Fibroblast of skin of abdomen (primary cell): ENCODE results near the gene TTC7B.
A peak's percentile ranks its signal among the peaks of the same experiment; 100 is the strongest.

ENCODE experiments used
- DNase-seq: peaks from one replicate; pipeline ENCODE4 v3.0.0-alpha.2; 2013

The TTC7B gene

DNA sequence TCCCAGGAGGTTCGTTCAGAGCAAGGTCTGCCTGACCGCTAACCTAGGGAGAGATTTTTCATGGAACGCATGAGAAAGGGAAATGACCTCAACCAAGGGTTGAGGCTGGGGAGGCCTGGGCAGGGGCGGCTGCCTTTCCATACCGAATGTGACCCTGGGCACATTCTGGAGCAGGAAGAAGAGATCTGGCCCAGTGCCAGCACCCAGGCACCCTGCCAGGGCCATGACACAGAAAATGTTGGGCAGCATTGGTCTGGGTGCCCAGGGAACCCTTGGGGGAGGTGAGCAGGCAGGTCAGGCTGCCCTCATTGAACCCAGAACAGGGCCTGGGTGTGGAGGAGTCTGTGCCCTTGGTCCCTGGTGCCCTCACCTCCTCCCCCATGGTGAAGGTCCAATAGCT, 312.6 kb downstream of the TTC7B start:
- DNase-seq, result no peak

GRCh38 chr14:90502760-90503159, 313.5 kb downstream of the TTC7B start:
- DNase-seq, result no peak

DNA sequence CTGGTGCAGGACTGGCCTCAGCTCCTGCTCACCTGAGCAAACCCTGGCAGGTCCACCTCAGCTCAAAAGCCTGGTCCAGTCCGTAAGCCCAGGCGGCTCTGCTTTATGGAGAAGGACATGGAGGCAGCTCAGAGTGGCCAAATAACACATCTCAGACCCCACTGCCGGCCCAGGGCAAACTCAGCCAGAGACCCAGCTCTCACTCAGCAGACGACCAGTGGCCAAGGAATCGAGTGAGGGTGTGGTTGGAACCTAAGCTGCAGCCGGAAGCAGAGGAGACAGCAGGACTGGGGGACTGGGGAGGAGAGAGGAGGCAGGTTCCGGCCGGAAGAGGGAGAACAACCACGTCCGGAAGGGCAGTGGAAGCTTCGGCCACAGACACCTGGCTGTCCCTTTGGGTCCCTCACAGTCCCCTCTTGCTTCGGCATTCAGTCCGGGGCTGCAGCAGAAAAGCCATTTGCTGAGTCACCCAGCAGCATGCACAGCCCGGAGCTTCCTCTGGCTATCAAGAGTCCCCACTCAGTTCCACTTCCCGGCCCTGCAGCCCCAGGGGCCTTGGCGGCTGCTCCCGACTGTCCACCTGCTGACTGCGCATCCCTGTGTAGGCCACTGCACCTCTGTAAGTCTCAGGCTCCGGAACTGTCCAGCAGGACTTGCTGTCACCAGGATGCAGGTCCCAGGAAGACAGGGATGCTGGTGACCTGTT, 315.4 kb downstream of the TTC7B start:
- no peak for DNase-seq

DNA sequence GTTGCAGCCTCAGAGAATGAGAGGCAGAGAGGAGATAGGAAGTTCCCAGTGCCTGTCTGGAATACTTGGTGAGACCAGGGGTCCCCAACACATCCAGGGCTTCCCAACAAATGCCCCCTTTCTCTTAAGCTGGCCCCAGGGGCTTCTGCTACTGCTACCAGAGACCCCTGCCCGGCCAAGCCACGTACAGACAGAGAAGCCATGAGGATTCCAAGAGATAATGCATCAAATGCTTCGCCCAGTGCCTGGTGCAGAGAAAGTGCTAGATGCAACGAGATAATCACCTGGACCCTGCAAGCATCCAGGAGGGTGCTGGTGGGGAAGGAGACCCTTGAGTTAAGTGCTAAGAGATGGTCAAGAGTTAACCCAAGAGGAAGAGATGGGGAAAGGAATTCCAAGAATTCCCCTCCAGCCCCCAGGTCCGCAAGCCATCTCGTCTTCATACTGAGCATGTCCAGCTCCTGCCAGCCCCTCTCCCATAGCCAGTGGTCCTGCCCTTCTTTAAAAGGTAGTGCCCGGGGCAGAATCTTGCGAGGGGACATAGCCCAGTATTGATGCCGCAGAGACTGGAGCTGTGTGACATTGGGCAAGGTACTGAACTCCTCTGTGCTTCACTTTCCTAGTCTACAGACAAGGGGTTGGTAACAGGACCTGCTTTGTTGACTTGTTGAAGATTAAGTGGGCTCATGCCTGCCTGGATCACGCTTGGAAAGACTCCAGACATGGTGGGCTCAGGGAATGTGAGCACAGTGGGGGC, 316.1 kb downstream of the TTC7B start:
- DNase-seq, result no peak

DNA sequence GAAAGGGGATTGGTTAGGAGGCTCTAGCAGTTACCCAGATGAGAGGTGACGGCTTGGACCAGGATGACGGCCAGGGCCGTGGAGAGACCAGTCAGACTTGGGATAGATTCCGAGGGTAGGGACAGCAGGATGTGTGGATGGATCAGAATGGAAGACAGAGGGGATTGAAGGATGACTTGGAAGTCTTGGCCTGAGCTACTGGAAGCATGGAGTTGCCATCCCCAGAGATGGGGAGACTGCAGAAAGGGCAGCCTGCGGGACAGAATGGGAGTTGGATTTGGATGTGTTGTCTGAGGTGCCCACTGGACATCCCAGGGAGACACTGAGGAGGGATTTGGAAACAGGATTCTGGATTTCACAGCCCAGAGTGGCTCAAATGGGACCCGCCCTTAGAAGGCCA, 317.1 kb downstream of the TTC7B start:
- no peak for DNase-seq

DNA sequence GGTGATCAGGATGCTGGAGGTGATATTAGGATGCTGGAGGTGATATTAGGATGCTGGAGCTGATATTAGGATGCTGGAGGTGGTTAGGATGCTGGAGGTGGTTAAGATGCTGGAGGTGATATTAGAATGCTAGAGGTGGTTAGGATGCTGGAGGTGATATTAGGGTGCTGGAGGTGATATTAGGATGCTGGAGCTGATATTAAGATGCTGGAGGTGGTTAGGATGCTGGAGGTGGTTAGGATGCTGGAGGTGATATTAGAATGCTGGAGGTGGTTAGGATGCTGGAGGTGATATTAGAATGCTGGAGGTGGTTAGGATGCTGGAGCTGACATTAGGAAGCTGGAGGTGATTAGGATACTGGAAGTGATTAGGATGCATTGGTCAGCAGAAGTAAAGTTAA, 318.0 kb downstream of the TTC7B start:
- DNase-seq, result no peak

DNA sequence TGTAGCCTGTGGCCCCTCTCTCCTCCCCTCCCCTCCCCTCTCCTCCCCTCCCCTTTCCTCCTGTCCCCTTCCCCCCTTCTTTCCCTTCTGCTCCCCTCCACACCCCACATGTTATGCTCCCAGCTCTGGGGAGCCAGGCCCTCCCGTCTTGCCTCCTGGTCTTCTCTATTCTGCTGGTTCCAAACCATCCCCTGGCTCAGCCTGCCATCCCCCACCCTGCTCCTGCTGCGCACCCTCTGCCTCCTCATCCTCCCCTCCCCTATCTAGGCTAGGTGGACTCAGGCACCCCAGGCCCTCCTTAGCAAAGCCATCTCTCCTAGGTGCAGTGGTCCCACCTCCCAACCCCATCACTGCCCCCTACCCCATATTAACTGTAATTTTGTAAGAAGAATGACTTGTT, 319.9 kb downstream of the TTC7B start:
- DNase-seq, result no peak

DNA sequence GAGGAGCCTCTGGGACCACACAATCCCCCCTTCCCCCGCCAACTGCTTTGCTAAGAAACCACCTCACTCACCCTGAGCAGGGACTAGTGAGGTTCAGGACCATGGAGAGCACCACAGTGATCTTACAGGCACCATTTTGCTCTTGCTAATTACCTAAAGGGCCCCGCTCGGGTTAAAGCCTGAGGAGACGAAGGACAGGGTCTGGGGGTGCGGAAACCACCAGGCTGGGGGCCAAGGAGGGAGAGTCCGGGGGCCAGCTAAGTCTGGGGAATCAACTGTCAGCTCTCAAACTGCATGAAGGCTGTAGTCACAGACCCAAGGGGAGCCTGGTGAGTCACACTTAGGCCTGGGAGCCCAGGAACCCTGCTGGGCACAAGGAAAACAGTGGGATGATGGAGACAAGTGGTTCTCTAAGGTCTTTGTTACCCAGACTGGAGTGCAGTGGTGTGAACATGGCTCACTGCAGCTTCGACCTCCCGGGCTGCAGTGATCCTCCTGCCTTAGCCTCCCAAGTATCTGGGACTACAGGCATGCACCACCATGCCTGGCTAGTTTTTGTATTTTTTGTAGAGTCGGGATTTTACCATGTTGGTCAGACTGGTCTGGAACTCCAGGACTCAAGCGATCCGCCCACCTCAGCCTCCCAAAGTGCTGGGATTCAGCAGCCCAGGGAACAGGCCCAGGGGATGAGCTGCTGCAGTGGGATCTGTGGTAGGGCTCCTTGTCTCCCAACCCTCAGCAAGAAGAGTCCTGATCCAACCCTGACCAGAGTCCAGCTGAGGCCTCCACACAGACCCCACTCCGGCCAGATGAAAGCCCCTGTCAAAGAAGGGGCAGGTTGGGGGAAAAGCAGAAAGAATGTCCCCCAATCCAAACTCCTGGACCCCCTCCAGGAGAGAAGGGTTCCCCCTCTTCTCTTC, 320.6 kb downstream of the TTC7B start:
- DNase-seq, result peak; percentile 58

DNA sequence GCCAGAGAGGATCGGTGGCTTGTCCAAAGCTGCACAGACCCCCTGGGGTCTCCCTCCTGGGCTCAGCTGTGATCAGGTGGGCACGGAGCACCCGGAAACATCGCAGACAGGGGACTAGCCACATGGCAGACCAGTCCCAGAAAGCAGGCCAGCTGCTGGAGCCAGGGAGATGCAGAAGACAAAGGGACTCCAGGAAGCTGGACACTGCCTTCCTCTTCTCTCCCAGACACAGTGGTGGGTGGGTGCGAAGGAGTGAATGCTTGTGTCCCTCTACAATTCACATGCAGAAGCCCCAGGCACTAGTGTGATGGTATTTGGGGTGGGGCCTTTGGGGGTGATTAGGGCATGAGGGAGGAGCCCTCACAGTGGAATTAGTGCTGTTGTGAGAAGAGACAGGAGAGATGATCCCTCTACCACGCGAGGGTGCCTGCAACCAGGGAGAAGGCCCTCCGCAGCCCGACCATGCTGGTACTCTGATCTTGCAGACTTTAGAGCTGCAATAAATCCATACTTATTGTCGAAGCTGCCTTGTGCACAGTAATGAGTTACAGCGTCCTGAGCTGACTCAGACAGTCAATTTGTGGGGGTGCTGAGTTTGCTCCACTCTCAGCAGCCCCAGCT, 324.2 kb downstream of the TTC7B start:
- peak; percentile 8 for DNase-seq

- DNase-seq, result peak; percentile 61
Observed at GRCh38 chr14:90491221-90491885, 324.9 kb downstream of the TTC7B start.

DNA sequence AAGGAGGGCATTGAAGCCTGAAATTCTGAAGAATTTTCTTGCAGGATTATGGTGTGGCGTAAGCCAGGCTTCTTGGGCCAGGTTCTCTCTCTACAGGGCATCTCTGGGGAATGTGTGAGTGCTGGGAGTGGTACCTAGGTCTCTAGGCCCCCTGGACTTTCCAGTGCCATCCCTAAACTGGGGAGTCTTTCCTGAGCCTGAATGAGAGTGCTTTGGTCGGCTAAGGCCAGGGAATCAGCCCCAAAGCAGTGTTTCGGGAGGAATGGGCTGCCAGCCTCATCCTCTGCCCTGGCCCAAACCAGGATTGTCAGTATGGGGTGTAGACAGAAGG, 325.5 kb downstream of the TTC7B start:
- no peak for DNase-seq

DNA sequence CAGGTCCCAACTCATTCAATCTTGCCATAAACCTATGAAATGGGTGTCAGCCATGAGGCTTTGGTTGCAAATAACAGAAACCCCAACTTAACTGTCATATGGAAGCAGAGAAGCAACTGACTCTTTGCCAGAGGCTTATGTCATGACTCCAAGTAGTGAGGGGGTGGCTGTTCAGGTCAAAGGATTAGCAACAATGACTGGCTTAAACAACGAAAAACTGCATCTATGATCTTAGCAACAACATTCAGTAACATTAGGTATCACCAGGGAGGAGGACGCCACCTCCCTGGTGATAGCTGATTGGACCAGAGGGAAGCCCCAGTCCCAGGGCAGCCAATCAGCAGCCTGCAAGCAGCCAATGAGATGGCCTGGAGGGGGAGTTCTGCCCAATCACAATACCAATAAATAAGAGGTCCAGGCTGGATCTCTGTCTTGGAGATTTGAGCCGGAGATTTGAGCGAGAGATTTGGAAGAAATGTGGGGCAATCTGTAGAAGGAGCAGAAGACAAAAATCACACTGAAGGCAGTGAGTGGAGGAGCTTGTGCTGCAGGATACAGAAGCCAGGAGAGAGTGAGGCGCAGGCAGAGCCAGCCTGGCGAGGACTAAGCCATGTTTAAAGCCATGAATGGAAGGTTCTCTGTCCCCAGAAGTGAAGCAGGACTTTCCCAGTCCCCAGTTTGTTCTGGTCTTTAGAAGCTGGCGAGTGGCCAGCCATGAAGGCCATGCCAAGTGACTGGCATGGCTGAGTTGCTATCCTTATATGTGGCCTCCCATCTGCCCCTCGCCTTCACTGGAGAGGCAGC, 326.1 kb downstream of the TTC7B start:
- DNase-seq, result no peak

DNA sequence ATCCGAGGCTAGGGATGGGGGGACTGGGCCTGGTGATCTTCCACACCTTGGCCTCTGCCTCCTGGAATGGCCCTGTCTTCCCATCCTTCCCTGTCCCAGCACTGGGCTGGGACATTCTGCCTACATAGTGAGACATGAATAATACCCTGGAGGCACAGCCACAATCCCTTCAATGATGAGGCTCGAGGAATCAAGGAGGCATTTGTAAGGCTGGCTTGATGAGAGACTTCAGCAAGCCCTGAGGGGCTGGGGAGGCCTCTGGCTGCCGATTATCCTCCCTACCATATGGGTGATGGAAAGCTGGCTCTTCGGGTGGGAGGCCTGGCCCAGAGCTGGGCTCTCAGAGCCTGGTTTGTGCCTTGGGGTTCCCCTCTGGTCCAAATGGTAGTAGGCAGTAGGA, 326.9 kb downstream of the TTC7B start:
- DNase-seq, result no peak

GRCh38 chr14:90488256-90488655, 328.0 kb downstream of the TTC7B start:
- no peak for DNase-seq

DNA sequence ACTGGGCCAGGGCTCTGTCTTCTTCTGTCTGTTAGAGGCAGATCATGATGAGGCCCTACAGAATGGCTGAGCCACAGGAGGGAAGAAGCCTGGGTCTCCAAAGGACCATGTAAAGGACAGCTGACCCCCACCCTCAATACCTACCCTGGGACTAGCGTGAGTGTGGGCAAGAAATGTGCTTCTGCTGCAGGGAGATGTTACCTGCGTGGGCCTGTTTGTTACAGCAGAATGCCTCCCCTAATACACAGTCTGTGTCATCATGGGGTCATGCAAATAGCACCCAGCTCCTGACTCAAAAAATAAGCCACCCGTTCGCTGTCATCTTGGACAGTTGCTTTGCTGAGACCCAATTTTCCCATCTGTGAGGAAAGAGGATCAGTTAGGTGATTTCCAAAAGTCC, 328.8 kb downstream of the TTC7B start:
- DNase-seq, result no peak

DNA sequence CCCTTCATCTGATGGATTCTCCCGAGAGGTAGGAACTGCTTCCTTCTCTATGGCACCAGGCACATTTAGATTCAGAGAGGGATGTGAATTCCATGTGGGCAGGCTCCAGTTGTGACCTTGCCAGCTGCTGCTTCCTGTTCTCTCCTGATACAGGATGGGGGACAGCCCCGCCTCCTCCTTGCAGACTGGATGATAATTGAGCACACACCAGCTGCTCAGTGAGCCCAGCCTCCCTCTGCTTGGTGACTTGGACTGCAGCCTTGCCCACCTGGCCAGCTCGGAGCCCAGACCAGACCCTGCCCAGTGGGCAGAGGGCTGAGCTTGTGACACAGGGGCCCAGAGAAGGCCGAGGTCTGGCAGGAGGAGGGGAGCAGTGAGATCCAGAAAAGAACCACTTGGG, 329.2 kb downstream of the TTC7B start:
- DNase-seq, result no peak

- DNase-seq, result no peak
Observed at GRCh38 chr14:90484291-90484690, 331.9 kb downstream of the TTC7B start.

- no peak for DNase-seq
Observed at GRCh38 chr14:90483571-90483974, 332.7 kb downstream of the TTC7B start.

DNA sequence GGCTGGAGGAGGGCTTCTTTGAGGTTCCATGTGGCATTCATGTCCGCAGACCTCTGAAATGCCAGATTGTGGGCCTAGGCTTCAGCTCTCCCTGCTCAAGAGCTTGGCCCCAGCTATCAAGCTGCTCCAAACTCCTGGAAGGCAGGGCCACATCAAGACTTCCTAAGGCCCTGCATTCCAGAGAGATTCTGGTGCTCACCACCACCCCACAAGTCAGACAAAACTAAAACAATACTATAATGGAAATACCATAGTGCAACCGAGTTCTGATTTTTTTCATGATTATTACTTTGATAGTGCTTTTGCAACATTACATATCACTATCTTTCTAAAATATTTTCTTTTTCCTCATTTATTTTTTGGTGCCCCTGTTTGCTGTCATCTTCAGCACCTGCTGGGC, 333.1 kb downstream of the TTC7B start:
- DNase-seq, result no peak

- DNase-seq, result no peak
Observed at GRCh38 chr14:90475298-90475697, 340.9 kb downstream of the TTC7B start.
